Gastroesophageal sphincter (tissue), 3 donors: ENCODE data around the gene VGLL3.

Source experiments
- CTCF ChIP-seq, 4 experiments: fragments of 200-600 bp in 2 of 4; fragments of 450-650 bp in 2 of 4; sonication (generic) in 1 of 4; IDR thresholded peaks; one replicate each; pipeline ENCODE4 v1.5.1; 2017 to 2019; ENCODE audit warnings: antibody characterized with exemption in 4 of 4, mild to moderate bottlenecking in 2 of 4, moderate library complexity in 2 of 4
- POLR2A ChIP-seq, 2 donors: fragments of 450-650 bp; IDR thresholded peaks; one replicate each; pipeline ENCODE4 v1.6.1; 2017; ENCODE audit warnings: antibody characterized with exemption in 2 of 2, mild to moderate bottlenecking in 2 of 2, moderate library complexity in 1 of 2
- POLR2AphosphoS5 ChIP-seq: sonication (generic); formaldehyde crosslinking; IDR thresholded peaks from one replicate; pipeline ENCODE4 v1.6.1; 2017; ENCODE audit warnings: antibody characterized with exemption

DNA sequence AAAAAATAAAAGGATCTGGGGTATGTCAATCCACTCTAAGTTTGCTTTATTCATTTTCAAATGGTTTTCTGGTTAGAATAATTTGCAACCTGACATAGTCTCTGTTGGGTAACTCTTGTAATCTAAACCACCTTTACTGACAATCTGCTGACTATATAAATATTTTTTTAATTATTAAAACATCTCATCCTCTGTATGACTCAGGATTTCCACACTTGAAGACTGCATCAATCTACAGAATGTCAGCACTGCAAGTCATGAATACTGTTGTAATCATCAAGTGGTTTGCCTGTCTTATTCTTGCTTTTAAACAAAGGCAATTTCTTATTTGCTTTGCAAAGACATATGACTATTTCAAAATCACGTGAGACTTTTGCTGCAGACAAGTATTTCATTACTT lies 42.1 kb downstream of the VGLL3 start:
- TF ChIP-seq CTCF (IDR thresholded peaks at IDR 0.05) = no peak
- TF ChIP-seq POLR2A (IDR thresholded peaks at IDR 0.05) = no peak
- TF ChIP-seq POLR2AphosphoS5 = no peak
